Vagina (tissue), 2 donors: ENCODE measurements around the gene IER5L. TPM values are rescaled to one million over a fixed set of nuclear protein-coding genes. Genes with fewer than 3 reads are reported as not detected.

Experiments used
- DNase-seq, 2 donors: peaks; one replicate each; pipeline ENCODE4 v3.0.0-alpha.2; 2017; ENCODE audit errors: extremely low spot score in 2 of 2
- H3K27ac ChIP-seq: fragments of 200-600 bp; sonication (generic); one replicate; pipeline ENCODE4 v1.5.1; 2019
- H3K27me3 ChIP-seq: fragments of 200-600 bp; sonication (generic); one replicate; pipeline ENCODE4 v1.5.1; 2019
- H3K36me3 ChIP-seq, 2 donors: fragments of 200-600 bp; sonication (generic); one replicate each; pipeline ENCODE4 v1.5.1; 2017 to 2019
- H3K4me1 ChIP-seq: fragments of 200-600 bp; sonication (generic); one replicate; pipeline ENCODE4 v1.5.1; 2019
- H3K4me3 ChIP-seq, 2 donors: fragments of 200-600 bp; sonication (generic); 1 replicate in 1 of 2; 2 replicates in 1 of 2; pipeline ENCODE4 v1.5.1; 2016 to 2019
- H3K9me3 ChIP-seq: fragments of 200-600 bp; sonication (generic); one replicate; pipeline ENCODE4 v1.5.1; 2019
- POLR2A ChIP-seq, 2 donors: fragments of 450-650 bp; IDR thresholded peaks; one replicate each; pipeline ENCODE4 v1.6.1; 2017; ENCODE audit warnings: antibody characterized with exemption in 2 of 2, mild to moderate bottlenecking in 2 of 2, moderate library complexity in 2 of 2
- POLR2AphosphoS5 ChIP-seq, 2 donors: sonication (generic); formaldehyde crosslinking; IDR thresholded peaks; one replicate each; pipeline ENCODE4 v1.9.0; 2017; ENCODE audit warnings: antibody characterized with exemption in 2 of 2, mild to moderate bottlenecking in 2 of 2, low read depth in 1 of 2; ENCODE audit not compliant: insufficient read depth in 1 of 2
- intact Hi-C: fragments of 100-400 bp; cut with DNase I; formaldehyde crosslinking; loops from one replicate; pipeline ENCODE4 v1.15.1; 2023
- total RNA-seq: library from RNA; depleted of rRNA; stranded (reverse); fragments of >200 nt; gene quantifications from one replicate; pipeline ENCODE4 v1.2.3, GENCODE V29; 2016
- TF ChIP-seq, protein P1 (sequence below), 3 experiments: fragments of 450-650 bp in 2 of 3; fragments of 200-600 bp in 1 of 3; sonication (generic) in 1 of 3; IDR thresholded peaks; one replicate each; pipeline ENCODE4 v1.5.1; 2017 to 2019; ENCODE audit warnings: antibody characterized with exemption in 3 of 3, mild to moderate bottlenecking in 2 of 3, moderate library complexity in 2 of 3

Gene IER5L
- total RNA-seq, 1 donor from 2014 or later, result 34.4 TPM

DNA sequence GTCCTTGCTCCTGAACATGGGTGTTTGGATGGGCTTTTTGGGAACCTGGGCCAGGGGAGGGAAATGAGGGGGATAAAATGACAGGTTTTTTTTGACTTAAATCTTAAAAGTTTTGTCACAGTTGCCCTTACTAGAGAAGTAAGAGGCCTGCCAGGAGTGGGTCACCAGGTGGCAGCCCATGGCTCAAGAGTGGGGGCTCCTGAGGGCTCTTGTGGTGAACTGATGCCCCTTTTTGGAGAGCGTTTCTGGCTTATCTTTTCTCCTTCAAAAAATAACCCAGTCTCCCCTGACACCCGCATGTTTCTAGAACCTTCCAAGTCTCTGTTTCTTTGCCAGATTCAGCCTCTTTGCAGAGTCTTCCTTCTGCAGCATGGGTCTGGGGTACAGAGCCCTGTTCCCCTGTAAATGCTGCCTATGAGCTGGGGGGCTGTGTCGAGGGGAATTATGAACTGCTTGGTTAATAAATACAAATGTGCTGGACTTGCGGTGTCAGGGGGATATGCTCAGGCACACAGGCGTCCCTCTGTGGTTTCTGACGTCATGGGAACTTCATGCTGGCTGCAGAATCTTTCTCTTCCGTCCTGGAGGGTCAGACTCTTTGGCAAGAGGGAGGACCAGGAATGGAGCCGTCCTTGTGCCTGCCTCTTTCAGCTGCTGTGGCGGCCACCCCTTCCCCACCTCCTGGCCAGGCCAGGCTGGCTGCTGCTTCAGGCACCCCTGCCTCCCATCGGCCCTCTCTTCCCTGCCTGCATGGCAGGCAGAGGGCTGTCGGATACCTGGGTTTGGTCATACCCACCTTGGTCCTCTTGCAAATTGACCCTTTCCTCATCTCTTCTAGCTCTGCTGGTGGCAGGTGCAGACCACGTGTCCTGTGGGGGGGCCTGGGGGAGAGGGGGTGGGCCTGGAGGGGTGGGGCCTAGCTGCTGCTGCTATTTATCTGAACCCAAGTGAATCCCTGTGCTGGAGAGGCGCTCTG, 36.7 kb downstream of the IER5L start:
- H3K27ac ChIP-seq, result peak overlapping the region; percentile 100
- peaks cover 92% of the 10 kb centered on the region for H3K4me1 ChIP-seq
- no peaks in the 10 kb centered on the region for H3K9me3 ChIP-seq
- no peaks in the 10 kb centered on the region for H3K27me3 ChIP-seq
- peak overlapping the region; percentile 45 to 47 for H3K4me3 ChIP-seq
- TF ChIP-seq POLR2AphosphoS5 (IDR thresholded peaks at IDR 0.05; ENCODE audit: insufficient read depth in 1 of 2, low read depth in 1 of 2), result peak; percentile 22 to 71
- TF ChIP-seq, protein P1, sequence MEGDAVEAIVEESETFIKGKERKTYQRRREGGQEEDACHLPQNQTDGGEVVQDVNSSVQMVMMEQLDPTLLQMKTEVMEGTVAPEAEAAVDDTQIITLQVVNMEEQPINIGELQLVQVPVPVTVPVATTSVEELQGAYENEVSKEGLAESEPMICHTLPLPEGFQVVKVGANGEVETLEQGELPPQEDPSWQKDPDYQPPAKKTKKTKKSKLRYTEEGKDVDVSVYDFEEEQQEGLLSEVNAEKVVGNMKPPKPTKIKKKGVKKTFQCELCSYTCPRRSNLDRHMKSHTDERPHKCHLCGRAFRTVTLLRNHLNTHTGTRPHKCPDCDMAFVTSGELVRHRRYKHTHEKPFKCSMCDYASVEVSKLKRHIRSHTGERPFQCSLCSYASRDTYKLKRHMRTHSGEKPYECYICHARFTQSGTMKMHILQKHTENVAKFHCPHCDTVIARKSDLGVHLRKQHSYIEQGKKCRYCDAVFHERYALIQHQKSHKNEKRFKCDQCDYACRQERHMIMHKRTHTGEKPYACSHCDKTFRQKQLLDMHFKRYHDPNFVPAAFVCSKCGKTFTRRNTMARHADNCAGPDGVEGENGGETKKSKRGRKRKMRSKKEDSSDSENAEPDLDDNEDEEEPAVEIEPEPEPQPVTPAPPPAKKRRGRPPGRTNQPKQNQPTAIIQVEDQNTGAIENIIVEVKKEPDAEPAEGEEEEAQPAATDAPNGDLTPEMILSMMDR (IDR thresholded peaks at IDR 0.05), result no peak
- TF ChIP-seq POLR2A (IDR thresholded peaks at IDR 0.05), result peak in 1 of 2 donors; percentile 23
- peak; percentile 91 to 95 for DNase-seq
- H3K36me3 ChIP-seq, result peaks cover 0 to 19% of the 10 kb centered on the region in 2 donors
- intact Hi-C loops, result loop anchor here (2.0 to 10.0 kb wide), 3 partner anchors 176 to 423 kb away; no protein-coding TSS in a partner anchor

DNA sequence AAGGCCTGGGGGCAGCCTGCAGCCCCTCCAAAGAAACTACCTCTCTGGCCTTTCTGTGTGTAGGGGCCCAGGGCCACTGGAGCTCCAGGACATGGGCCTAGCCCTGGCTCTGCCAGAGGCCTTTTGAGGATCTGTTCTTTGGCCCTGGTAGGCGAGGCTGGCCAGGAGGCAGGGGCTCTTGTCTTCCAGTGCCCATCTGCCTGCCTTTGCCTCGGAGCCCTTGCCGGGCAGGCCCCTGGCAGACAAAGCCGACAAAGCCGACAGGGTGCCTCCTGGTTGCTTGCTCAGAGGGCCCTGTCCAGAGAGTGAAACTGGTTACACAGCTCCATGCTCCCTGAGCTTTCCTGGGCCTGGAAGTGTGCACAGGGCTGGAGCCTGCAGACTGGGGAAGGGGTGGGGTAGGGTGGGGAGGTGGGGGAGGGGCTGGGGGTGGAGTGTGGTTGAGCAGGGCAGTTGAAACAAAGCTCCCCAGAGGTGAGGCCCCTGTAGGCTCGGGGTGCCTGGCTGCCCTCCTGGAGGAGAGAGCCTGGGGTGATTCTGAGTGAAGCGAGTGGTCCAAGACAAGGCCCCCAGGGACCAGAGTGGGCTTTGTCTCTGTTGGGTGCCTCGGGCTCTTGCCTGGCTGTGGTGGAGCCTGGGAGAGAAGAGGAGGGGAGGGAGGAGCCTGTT, 37.5 kb downstream of the IER5L start:
- TF ChIP-seq POLR2A (IDR thresholded peaks at IDR 0.05) (no peak), POLR2AphosphoS5 (IDR thresholded peaks at IDR 0.05; ENCODE audit: insufficient read depth in 1 of 2, low read depth in 1 of 2) (peak in 1 of 2 donors; percentile 57)
- TF ChIP-seq, protein P1 (IDR thresholded peaks at IDR 0.05), result no peak
- H3K27ac ChIP-seq, result peak overlapping the region; percentile 100
- intact Hi-C loops, result loop anchor here (2.0 to 10.0 kb wide), 3 partner anchors 177 to 424 kb away; no protein-coding TSS in a partner anchor
- H3K4me3 ChIP-seq, result peak overlapping the region; percentile 45 to 47
- no peaks in the 10 kb centered on the region for H3K9me3 ChIP-seq
- peak in 1 of 2 donors; percentile 91 for DNase-seq
- H3K4me1 ChIP-seq, result peaks cover 84% of the 10 kb centered on the region
- H3K36me3 ChIP-seq, result peaks cover 0 to 27% of the 10 kb centered on the region in 2 donors
- no peaks in the 10 kb centered on the region for H3K27me3 ChIP-seq

DNA sequence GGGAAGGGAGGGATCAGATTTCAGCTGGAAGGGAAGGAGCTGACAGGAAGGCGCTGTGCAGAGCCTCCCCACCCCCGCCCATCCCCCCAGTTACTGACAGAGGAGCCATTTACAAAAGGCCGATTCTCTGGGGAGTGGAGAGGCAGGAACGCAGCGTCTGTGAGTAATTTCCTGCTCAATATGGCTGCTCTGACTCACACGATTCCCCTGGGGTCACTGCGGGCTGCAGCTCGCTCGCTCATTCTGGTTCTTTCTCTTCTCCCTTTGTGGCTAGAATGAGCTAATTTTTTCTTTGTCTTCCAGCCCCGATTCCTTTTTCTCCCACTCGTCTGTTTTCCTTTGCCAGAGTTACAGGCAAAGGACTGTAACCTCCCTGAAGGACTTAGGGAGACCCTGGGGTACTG, 38.1 kb downstream of the IER5L start:
- Histone ChIP-seq H3K36me3 (peaks cover 0 to 33% of the 10 kb centered on the region in 2 donors), H3K27me3 (no peaks in the 10 kb centered on the region), H3K9me3 (no peaks in the 10 kb centered on the region), H3K4me1 (peaks cover 78% of the 10 kb centered on the region), H3K27ac (peak overlapping the region; percentile 100), H3K4me3 (peak overlapping the region; percentile 47 to 53)
- TF ChIP-seq, protein P1 (IDR thresholded peaks at IDR 0.05), result no peak
- TF ChIP-seq POLR2A (IDR thresholded peaks at IDR 0.05), result peak in 1 of 2 donors; percentile 35
- TF ChIP-seq POLR2AphosphoS5 (IDR thresholded peaks at IDR 0.05; ENCODE audit: insufficient read depth in 1 of 2, low read depth in 1 of 2), result peak; percentile 80 to 97
- intact Hi-C loops, result loop anchor here (2.0 to 10.0 kb wide), 6 partner anchors 37 to 471 kb away; no protein-coding TSS in a partner anchor
- peak; percentile 96 to 99 for DNase-seq

DNA sequence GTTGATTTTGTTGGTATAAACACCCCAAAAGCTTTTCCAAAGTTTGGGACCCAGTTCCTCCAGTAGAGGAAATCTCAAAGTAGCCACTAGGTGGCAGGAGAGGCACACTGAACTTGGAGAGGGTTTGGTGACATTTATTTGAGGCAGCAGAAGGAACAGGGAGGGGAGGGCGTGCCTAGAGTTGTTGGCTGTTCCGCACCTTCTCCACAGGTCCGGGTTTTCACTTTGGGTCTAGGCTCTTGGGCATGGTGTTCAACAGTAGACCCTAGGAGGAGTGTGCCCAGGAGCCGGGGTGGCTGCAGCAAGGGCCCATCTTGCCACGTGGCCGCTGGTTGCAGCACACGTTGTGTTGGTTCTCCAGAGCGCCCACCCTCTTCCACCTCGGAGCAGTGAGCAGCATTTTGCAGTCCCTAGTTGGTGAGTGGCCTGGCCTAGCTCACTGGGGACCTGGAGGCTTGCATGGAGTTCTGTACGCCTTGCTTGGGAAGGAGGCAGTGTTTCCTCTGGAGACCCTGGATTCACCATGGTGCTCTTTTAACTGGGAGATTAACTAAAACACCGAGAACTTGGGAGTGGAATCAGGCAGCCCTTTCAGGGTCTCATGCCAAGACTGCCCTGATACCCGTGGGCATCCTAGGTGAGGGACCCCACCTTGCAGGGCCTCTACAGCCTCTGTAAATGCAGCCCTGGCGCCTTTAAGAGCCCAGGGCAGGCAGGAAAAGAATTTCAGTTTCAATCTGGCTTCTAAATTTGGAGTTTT, 38.6 kb downstream of the IER5L start:
- DNase-seq, result peak; percentile 93 to 97
- Histone ChIP-seq H3K9me3 (no peaks in the 10 kb centered on the region), H3K4me1 (peaks cover 73% of the 10 kb centered on the region), H3K36me3 (peaks cover 0 to 38% of the 10 kb centered on the region in 2 donors), H3K27me3 (no peaks in the 10 kb centered on the region), H3K4me3 (peak overlapping the region; percentile 47 to 53), H3K27ac (peak overlapping the region; percentile 100)
- TF ChIP-seq POLR2A (IDR thresholded peaks at IDR 0.05), result no peak
- peak in 1 of 2 donors; percentile 55 for TF ChIP-seq POLR2AphosphoS5 (IDR thresholded peaks at IDR 0.05; ENCODE audit: insufficient read depth in 1 of 2, low read depth in 1 of 2)
- TF ChIP-seq, protein P1 (IDR thresholded peaks at IDR 0.05), result peak; percentile 71 to 97 (median 92)
- intact Hi-C loops, result loop anchor here (2.0 to 5.0 kb wide), 3 partner anchors 37 to 471 kb away; no protein-coding TSS in a partner anchor
